NT2/D1 (cell line): Measurements from ENCODE around the gene DUSP2.

ENCODE experiments used
- YY1 ChIP-seq: IDR thresholded peaks from 2 replicates; pipeline ENCODE4 v1.6.1; 2011; ENCODE audit not compliant: insufficient read length, insufficient read depth
- ZNF274 ChIP-seq: IDR thresholded peaks from 2 replicates; pipeline ENCODE4 v1.6.1; 2011; ENCODE audit warnings: mild to moderate bottlenecking, low read depth, low read length

- TF ChIP-seq ZNF274 = no peak
- TF ChIP-seq YY1 = no peak
Observed at GRCh38 chr2:96145036-96145847, at the start of gene DUSP2.
